ENCODE measurements around the gene KIAA0040.
A peak's percentile ranks its signal among the peaks of the same experiment; 100 is the strongest.

The KIAA0040 gene

GRCh38 chr1:175169286-175170018, 23.1 kb downstream of the KIAA0040 start:
- no peak for DNase-seq

DNA sequence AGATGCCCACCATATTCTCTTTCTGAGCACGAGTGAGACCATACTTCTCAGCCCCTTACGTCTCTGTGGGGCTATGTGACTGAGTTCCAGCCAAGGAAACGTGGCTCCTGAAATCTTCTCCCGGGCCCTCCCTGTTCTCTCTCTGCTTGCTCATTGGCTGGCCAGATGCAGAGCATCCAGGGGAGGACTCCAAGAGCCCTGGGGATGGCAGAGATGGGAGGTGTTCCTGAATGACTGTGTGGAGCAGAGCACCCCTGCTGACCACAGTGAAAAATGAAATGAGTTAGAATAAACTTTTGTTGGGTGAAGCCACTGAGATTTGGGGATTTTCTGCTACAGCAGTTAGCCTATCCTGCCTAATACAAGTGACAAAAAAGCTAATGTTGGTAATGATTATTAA, 23.8 kb downstream of the KIAA0040 start:
- no peak for DNase-seq

GRCh38 chr1:175167861-175168260, 24.7 kb downstream of the KIAA0040 start:
- no peak for DNase-seq

- no peak for DNase-seq
These were observed 25.8 kb downstream of the KIAA0040 start for GRCh38 chr1:175166746-175167145.

- DNase-seq, result no peak
These were observed 27.8 kb downstream of the KIAA0040 start for GRCh38 chr1:175164751-175165150.

DNA sequence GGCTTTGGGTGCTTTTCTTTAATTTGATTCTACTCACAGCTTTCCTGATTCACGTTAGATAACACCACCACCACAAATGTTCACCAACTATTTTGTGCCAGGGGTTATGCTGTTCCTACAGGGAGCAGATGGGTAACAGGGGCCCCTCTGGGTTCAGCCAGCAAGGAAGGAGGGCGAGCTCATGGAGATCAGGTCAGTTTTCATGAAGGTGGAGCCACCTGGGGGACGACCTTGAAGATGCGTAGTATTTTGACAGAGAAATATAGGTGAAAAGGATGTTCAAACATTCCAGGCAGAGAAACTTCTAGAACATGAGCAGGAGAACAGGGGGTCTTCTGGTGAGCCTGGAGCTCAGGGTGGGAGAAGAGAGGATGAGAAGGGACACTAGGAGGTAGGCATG, 28.9 kb downstream of the KIAA0040 start:
- DNase-seq, result no peak

DNA sequence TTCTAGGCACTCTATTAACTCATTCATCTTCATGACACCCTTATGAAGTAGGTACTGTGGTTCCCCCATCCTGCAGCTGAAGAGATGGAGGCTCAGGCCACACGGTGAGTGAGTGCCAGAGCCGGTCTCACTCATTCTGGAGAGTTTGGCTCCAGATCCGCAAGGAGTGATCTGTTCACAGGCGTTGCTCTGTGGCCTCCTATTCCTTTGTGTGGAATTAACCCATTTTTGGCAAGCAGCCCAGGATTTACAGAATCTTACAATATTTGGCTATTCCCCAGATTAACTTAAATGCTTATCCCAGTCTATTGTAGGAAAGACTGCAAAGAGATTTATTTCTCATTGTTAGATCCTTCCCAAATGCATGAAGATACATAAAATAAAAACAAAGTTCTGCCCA, 29.6 kb downstream of the KIAA0040 start:
- no peak for DNase-seq

GRCh38 chr1:175158170-175158591, 34.4 kb downstream of the KIAA0040 start:
- no peak for DNase-seq

- no peak for DNase-seq
These were observed 35.4 kb downstream of the KIAA0040 start for GRCh38 chr1:175157200-175157599.

DNA sequence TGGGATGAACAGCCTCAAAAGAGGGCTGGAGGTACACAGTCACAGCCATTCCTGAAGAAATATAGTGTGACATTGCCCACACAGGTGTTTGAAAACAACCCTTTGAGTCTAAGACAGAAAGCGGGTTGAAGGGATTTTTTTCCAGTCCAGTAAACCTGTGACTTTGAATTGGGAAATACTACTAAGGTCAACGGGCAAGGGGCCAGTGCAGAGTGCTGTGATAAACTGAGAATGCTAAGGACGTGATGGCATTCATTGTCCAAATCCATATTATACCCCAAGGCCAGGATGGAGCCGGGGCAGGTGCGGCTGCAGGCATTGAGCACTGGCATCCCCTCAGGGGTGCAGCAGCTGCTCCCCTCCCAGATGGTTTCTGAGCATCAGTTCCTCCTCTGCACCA, 36.6 kb downstream of the KIAA0040 start:
- no peak for DNase-seq

GRCh38 chr1:175155473-175155856, 37.1 kb downstream of the KIAA0040 start:
- DNase-seq, result no peak

GRCh38 chr1:175154629-175155472, 37.7 kb downstream of the KIAA0040 start:
- peak; percentile 74 for DNase-seq

GRCh38 chr1:175152006-175152652, 40.4 kb downstream of the KIAA0040 start:
- peak; percentile 73 for DNase-seq

DNA sequence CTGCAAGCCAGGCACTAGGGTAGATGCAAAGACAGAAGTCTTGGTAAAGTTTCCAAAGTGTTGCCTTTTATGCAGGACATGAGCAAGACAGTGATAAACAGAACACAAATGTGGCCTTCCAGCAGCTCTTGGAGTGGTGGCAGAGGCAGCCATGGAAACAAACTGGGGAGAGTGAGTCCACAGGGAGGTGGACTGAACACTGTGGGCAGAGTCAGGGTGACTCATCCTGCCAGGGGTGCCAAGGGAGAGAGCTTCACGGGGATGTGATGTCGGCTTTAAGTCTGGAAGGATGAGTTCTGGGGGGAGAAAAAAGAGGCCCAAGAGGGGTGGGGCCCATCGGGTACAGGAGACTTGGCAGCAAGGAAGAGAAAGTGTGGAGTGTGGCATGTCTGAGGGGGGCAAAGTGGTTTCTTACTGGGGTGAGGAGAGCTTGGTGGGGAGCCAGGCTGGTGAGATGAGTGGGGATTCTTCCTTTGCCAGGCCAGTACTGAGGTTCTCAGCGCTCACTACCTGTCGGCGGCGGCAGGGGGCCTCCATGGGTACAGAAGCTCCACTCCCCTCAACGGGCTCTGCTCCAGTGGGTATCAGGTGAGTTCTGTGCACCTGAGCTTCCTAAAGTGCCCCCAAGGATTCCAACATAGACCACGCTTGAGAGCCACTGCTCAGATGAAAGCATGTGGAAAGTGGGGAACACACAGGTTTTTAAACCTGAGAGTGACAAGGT, 41.8 kb downstream of the KIAA0040 start:
- no peak for DNase-seq

GRCh38 chr1:175148068-175148467, 44.5 kb downstream of the KIAA0040 start:
- no peak for DNase-seq

GRCh38 chr1:175147569-175147968, 45.0 kb downstream of the KIAA0040 start:
- DNase-seq, result no peak

GRCh38 chr1:175146529-175147213, 45.9 kb downstream of the KIAA0040 start:
- DNase-seq, result peak; percentile 67

DNA sequence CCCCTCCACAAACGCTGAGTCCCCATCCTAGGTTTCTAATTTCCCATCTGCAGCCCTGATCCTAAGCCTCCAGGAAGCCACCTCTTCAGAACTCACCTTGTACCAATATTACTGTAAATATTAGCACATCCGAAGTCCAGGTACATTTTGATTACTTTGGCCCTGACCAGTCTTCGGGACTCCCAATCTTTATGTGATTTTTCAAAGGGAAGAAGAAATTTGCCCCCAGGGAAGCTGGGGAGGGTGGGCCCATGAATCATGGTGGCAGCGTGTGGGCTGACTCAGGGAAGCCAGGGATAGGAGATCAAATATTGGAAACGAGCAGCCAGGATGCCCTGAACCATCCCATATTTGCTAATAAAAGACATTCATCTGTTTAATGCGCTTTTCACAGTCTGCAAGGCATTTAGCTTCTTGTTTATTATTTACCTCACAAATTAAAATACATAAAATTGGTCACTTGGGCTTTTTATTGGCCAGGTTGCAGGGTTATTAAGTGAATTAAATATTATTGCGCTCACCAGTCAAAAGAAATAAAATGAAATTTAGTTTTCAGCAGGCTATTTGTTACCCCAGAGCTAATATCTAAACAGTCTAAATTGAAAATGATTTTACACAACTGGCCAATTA, 46.6 kb downstream of the KIAA0040 start:
- DNase-seq, result no peak

GRCh38 chr1:175138579-175138978, 54.0 kb downstream of the KIAA0040 start:
- no peak for DNase-seq

GRCh38 chr1:175137369-175137768, 55.2 kb downstream of the KIAA0040 start:
- DNase-seq, result no peak

- no peak for DNase-seq
These were observed 56.3 kb downstream of the KIAA0040 start for GRCh38 chr1:175136246-175136645.

GRCh38 chr1:175134500-175134899, 58.1 kb downstream of the KIAA0040 start:
- no peak for DNase-seq

Data from activated CD4-positive, alpha-beta T cell treated with anti-CD3 and anti-CD28 coated beads, Interleukin-2, amount 50 U/mL, for 1 hour (primary cell).